Measurements from ENCODE around the gene IFIT1. TPM values are rescaled to one million over a fixed set of nuclear protein-coding genes. Genes with fewer than 3 reads are reported as not detected.

Gene IFIT1
- total and polyA plus RNA-seq, 2 donors from 2014 or later: 16.9 to 40.9 TPM

DNA sequence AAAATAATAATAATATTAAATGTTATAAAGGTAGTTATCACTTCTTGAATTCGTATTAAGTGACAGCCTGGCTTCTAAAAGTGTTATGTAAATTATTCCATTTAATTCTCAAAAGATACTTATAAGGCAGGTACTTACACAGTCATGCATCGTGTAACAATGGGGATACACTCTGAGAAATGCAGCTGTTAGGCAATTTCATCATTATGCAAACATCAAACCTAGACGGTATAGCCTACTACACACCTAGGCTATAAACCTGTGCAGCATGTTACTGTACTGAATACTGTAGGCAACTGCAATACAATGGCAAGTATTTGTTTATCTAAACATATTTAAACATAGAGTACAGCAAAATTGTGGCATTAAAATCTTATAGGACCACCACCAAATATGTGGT lies 1.5 kb downstream of the IFIT1 start:
- peak overlapping the region in 1 of 2 donors; percentile 6 for H3K27ac ChIP-seq (ENCODE audit: low read depth in 2 of 2, low read length in 2 of 2)
- peak overlapping the region in 2 of 3 donors; percentile 73 to 93 for H3K4me3 ChIP-seq (ENCODE audit: low read length in 3 of 3)
- peaks cover 4 to 12% (median 6%) of the 10 kb centered on the region in 3 donors for H3K4me1 ChIP-seq (ENCODE audit: control insufficient read depth in 2 of 3, insufficient read depth in 2 of 3, low read depth in 1 of 3, low read length in 3 of 3)
- H3K9me3 ChIP-seq (ENCODE audit: control insufficient read depth in 2 of 3, insufficient read depth in 1 of 3, low read length in 3 of 3): no peaks in the 10 kb centered on the region
- FAIRE-seq (no peak), DNase-seq (no peak)
- peak overlapping the region in 1 of 3 donors; percentile 59 for H3K9ac ChIP-seq (ENCODE audit: low read length in 3 of 3)
- no peaks in the 10 kb centered on the region for H3K36me3 ChIP-seq (ENCODE audit: control insufficient read depth in 2 of 3, insufficient read depth in 3 of 3, low read length in 3 of 3)
- H3K27me3 ChIP-seq (ENCODE audit: control insufficient read depth, insufficient read depth, low read length): no peaks in the 10 kb centered on the region
- no peak for TF ChIP-seq CTCF (IDR thresholded peaks at IDR 0.05; ENCODE audit: borderline replicate concordance, extremely low read depth, insufficient read depth)
- intact Hi-C loops (cut with DNase I): no loop called here

GRCh38 chr10:89395141-89395540 lies 2.7 kb downstream of the IFIT1 start:
- H3K9me3 ChIP-seq (ENCODE audit: control insufficient read depth in 2 of 3, insufficient read depth in 1 of 3, low read length in 3 of 3): no peaks in the 10 kb centered on the region
- no peak for FAIRE-seq
- no peak for DNase-seq
- intact Hi-C loops (cut with DNase I): no loop called here
- peak overlapping the region in 1 of 3 donors; percentile 14 for H3K4me3 ChIP-seq (ENCODE audit: low read length in 3 of 3)
- peaks cover 4 to 12% (median 6%) of the 10 kb centered on the region in 3 donors for H3K4me1 ChIP-seq (ENCODE audit: control insufficient read depth in 2 of 3, insufficient read depth in 2 of 3, low read depth in 1 of 3, low read length in 3 of 3)
- H3K27ac ChIP-seq (ENCODE audit: low read depth in 2 of 2, low read length in 2 of 2): no peak overlapping the region
- no peak for TF ChIP-seq CTCF (IDR thresholded peaks at IDR 0.05; ENCODE audit: borderline replicate concordance, extremely low read depth, insufficient read depth)
- H3K27me3 ChIP-seq (ENCODE audit: control insufficient read depth, insufficient read depth, low read length): no peaks in the 10 kb centered on the region
- no peaks in the 10 kb centered on the region for H3K36me3 ChIP-seq (ENCODE audit: control insufficient read depth in 2 of 3, insufficient read depth in 3 of 3, low read length in 3 of 3)
- no peak overlapping the region for H3K9ac ChIP-seq (ENCODE audit: low read length in 3 of 3)

GRCh38 chr10:89398003-89398749 lies 5.8 kb downstream of the IFIT1 start:
- TF ChIP-seq CTCF (IDR thresholded peaks at IDR 0.05; ENCODE audit: borderline replicate concordance, extremely low read depth, insufficient read depth): no peak
- H3K9me3 ChIP-seq (ENCODE audit: control insufficient read depth in 2 of 3, insufficient read depth in 1 of 3, low read length in 3 of 3): no peaks in the 10 kb centered on the region
- DNase-seq: peak in 3 of 5 donors; percentile 20 to 77 (median 49)
- peaks cover 0 to 13% (median 4%) of the 10 kb centered on the region in 3 donors for H3K36me3 ChIP-seq (ENCODE audit: control insufficient read depth in 2 of 3, insufficient read depth in 3 of 3, low read length in 3 of 3)
- H3K4me3 ChIP-seq (ENCODE audit: low read length in 3 of 3): no peak overlapping the region
- FAIRE-seq: no peak
- H3K27me3 ChIP-seq (ENCODE audit: control insufficient read depth, insufficient read depth, low read length): no peaks in the 10 kb centered on the region
- intact Hi-C loops (cut with DNase I): no loop called here
- H3K9ac ChIP-seq (ENCODE audit: low read length in 3 of 3): no peak overlapping the region
- H3K27ac ChIP-seq (ENCODE audit: low read depth in 2 of 2, low read length in 2 of 2): no peak overlapping the region
- peaks cover under 1 to 9% (median 4%) of the 10 kb centered on the region in 3 donors for H3K4me1 ChIP-seq (ENCODE audit: control insufficient read depth in 2 of 3, insufficient read depth in 2 of 3, low read depth in 1 of 3, low read length in 3 of 3)

Measured in kidney (tissue), 14 donors.